Heart left ventricle (tissue), 13 donors: ENCODE measurements around the gene PLXNA1.

Experiments used
- CTCF ChIP-seq, 12 donors: fragments of 200-600 bp; sonication (generic) in 4 of 12; IDR thresholded peaks; one replicate each; pipeline versions ENCODE4 v1.5.0 to v1.8.0; 2018 to 2022; ENCODE audit warnings: antibody characterized with exemption in 12 of 12, mild to moderate bottlenecking in 5 of 12
- POLR2A ChIP-seq, 2 donors: fragments of 450-650 bp; IDR thresholded peaks; one replicate each; pipeline ENCODE4 v1.6.1; 2017; ENCODE audit warnings: antibody characterized with exemption in 2 of 2, mild to moderate bottlenecking in 2 of 2, moderate library complexity in 2 of 2
- donor health status: ischemic (EF 13 %, LVEDD 7.1; RV severe dilation, severe dysfunction).
- donor health status: DM: no; HTN: yes; CAD: no.
- donor health status: DM: no; HTN: no; CAD: no.
- donor health status: ischemic (EF 25% LVEDD 6.9; RV normal size, moderate dysfunction).
- donor health status: ischemic (EF 25% LVEDD 5.7; RV mildly dilated, moderate dysfunction).
- donor health status: ischemic (EF 35%, LVEDD 5.7; RV mildly dilated, moderate dysfunction).
- donor health status: nonischemic (EF 11% LVEDD 7.7; RV severe dilation, severe dysfunction).
- donor health status: DM: yes; HTN: yes; CAD: no.
- donor health status: PGD.
- donor health status: ischemic (EF 29% LVEDD 5.4; RV normal size, mild dysfunction).
- donor health status: nonischemic (EF 23%, LVEDD 6.1; RV moderate dilation, normal function).

GRCh38 chr3:127026661-127027060 lies 43.7 kb downstream of the PLXNA1 start:
- no peak for TF ChIP-seq CTCF (IDR thresholded peaks at IDR 0.05)
- TF ChIP-seq POLR2A (IDR thresholded peaks at IDR 0.05) = no peak
